Measurements from ENCODE around the gene CTRL.

The CTRL gene

DNA sequence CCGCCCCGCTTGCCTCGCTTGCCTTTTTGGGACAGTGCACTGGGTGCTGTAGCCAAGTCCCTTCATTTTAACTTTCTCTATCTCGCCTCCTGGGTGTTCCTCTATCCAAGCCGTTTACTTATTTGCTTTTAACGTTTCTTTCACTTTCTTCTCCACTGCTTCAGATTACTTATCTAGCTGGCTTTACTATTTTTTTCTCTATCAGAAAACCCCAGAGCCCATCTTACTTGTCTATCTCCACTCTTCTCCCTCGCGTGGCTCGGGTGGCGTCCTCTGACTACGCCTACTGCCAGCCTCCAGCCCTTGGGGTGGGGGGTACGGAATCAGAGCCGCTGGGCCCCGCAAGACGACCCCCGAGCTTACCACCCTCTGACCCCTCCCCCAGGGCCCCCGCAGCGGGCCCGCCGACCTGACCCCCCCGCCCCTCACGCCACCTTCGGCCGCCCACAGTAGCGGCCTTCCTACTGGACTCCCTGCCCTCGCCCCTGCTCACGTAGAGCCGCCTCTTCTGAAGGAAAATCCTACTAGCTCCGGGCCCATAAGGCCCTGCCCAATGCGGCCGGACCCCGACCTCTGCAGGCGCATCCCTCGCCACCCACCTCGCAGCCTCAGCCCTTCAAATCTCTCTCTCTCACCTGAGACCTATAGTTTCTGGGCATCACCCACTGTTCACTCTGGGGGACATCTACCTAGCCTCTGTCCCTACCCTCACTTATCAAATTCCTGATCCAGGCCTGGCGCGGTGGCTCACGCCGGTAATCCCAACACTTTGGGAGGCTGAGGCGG, 37.8 kb upstream of the CTRL start:
- H3K27me3 ChIP-seq = no peaks in the 10 kb centered on the region
- H4K20me1 ChIP-seq = peaks cover 5 to 30% (median 19%) of the 10 kb centered on the region in 11 experiments; a peak in 15 of 22 replicates
- peak overlapping the region; percentile 75 to 99 (median 96) for H3K4me2 ChIP-seq
- no peaks in the 10 kb centered on the region for H3K9me3 ChIP-seq (replicated peaks in 1 of 11)
- H3K4me3 ChIP-seq = peak overlapping the region; percentile 72 to 93 (median 84); a peak in 19 of 20 replicates
- TF ChIP-seq Cebpa-rat (IDR thresholded peaks at IDR 0.05) = no peak
- H3K4me1 ChIP-seq = peaks cover 24 to 44% (median 40%) of the 10 kb centered on the region in 10 experiments
- H3K9ac ChIP-seq = peak overlapping the region; percentile 82 to 93 (median 89); a peak in 17 of 22 replicates
- no peaks in the 10 kb centered on the region for H3K36me3 ChIP-seq
- H3K27ac ChIP-seq = peak overlapping the region in 6 of 11 experiments; percentile 78 to 86 (median 82); a peak in 13 of 22 replicates

DNA sequence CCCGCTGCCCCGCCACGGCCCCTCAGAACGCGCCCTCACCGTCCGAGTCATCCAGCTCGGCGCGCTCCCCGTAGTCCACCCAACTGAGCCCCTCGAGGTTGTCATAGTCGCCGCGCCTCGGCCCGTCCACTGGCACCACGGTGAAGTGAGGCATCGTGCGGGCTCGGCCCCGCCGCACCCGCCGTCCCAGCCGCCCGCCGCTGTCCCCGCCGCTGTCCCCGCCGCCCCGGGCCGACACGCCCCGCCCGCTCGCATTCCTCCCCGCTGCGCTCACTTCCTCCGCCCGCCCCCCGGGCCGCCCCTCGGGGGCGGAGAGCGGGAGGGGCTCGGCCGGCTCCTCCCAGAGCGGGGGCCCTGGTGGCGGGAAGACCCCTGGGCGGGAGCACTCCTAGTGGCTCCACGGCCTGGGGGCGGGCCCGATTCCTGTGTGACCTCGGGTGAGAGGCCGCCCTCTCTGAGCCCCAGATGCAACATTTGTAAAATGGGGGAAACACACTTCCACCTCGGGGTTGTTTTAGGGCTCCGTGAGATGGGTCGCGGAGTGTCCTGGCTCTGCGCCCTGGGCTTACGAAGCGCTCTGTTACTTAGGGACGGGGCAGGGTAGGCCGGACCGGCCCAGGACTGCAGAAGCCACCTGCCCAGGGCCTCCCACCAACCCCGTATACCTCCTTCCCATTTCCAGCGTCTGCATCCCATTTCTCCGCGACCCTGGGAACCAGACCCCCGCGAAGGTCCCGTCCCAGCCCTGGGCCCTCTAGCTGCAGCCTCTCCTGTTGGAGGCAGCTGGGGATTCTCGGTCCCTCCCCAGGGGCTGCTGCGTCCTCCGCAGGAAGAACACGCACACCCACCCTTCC, 37.0 kb upstream of the CTRL start, which contains the start of gene SLC12A4:
TSS of gene SLC12A4 (minus strand) at position 238 of the 854 bp plus-strand sequence. CDS start at position 154, 84 bp downstream.
- H3K4me1 ChIP-seq = peaks cover 24 to 52% (median 43%) of the 10 kb centered on the region in 10 experiments
- H3K36me3 ChIP-seq = peaks cover 0 to 6% (median 0%) of the 10 kb centered on the region in 11 experiments; a peak in 7 of 22 replicates
- peak within 1 kb of the TSS; percentile 68 to 94 (median 84); a peak in 21 of 22 replicates for H3K27ac ChIP-seq
- H3K27me3 ChIP-seq = no peaks in the 10 kb centered on the region
- peak within 1 kb of the TSS; percentile 82 to 93 (median 89) for H3K9ac ChIP-seq
- H3K4me2 ChIP-seq = peak within 1 kb of the TSS; percentile 75 to 99 (median 96)
- H3K4me3 ChIP-seq = peak within 1 kb of the TSS; percentile 72 to 93 (median 84)
- TF ChIP-seq Cebpa-rat (IDR thresholded peaks at IDR 0.05) = no peak
- H4K20me1 ChIP-seq = peaks cover 5 to 38% (median 20%) of the 10 kb centered on the region in 11 experiments; a peak in 15 of 22 replicates
- H3K9me3 ChIP-seq (replicated peaks in 1 of 11) = no peaks in the 10 kb centered on the region

DNA sequence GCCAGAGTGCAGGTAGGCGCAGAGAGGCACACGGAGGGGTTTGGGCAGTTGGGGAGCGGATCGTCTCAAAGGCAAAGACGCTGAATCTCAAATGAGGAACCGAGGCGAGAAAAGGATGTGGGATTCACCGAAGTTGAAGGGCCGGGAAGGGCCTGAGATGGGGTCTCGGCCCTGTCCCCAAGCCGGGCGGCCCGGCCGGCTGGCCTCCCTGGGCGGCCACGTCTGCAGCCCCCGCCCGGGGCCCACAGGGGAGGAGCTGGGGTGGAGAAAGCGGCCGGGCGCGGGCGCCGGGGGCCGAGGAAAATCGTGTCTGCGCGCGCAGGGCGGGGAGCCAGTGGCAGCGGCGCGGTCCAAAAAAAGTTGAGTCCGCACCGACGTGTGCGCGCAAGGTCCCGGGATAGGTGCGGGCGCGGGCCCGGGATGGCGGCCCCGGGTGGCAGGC, 36.3 kb upstream of the CTRL start:
- Histone ChIP-seq H3K27ac (peak overlapping the region; percentile 68 to 94 (median 84); a peak in 21 of 22 replicates), H3K4me1 (peaks cover 24 to 54% (median 43%) of the 10 kb centered on the region in 10 experiments), H3K27me3 (no peaks in the 10 kb centered on the region), H3K4me2 (peak overlapping the region; percentile 75 to 99 (median 96)), H3K36me3 (peaks cover 0 to 12% (median 6%) of the 10 kb centered on the region in 11 experiments; a peak in 13 of 22 replicates), H3K9me3 (replicated peaks in 1 of 11) (no peaks in the 10 kb centered on the region), H3K9ac (peak overlapping the region; percentile 82 to 93 (median 89)), H4K20me1 (peaks cover 5 to 44% (median 20%) of the 10 kb centered on the region in 11 experiments; a peak in 15 of 22 replicates), H3K4me3 (peak overlapping the region; percentile 72 to 93 (median 84))
- TF ChIP-seq Cebpa-rat (IDR thresholded peaks at IDR 0.05) = no peak

GRCh38 chr16:67967183-67967957, 35.7 kb upstream of the CTRL start:
- Histone ChIP-seq H3K4me1 (peaks cover 24 to 54% (median 43%) of the 10 kb centered on the region in 10 experiments), H3K4me3 (peak overlapping the region; percentile 72 to 93 (median 84)), H3K4me2 (peak overlapping the region; percentile 75 to 99 (median 96)), H4K20me1 (peaks cover 5 to 44% (median 20%) of the 10 kb centered on the region in 11 experiments; a peak in 15 of 22 replicates), H3K9ac (peak overlapping the region; percentile 82 to 93 (median 89)), H3K27ac (peak overlapping the region; percentile 68 to 94 (median 84); a peak in 21 of 22 replicates), H3K36me3 (peaks cover 0 to 18% (median 12%) of the 10 kb centered on the region in 11 experiments; a peak in 15 of 22 replicates), H3K9me3 (replicated peaks in 1 of 11) (no peaks in the 10 kb centered on the region), H3K27me3 (no peaks in the 10 kb centered on the region)
- no peak for TF ChIP-seq Cebpa-rat (IDR thresholded peaks at IDR 0.05)

DNA sequence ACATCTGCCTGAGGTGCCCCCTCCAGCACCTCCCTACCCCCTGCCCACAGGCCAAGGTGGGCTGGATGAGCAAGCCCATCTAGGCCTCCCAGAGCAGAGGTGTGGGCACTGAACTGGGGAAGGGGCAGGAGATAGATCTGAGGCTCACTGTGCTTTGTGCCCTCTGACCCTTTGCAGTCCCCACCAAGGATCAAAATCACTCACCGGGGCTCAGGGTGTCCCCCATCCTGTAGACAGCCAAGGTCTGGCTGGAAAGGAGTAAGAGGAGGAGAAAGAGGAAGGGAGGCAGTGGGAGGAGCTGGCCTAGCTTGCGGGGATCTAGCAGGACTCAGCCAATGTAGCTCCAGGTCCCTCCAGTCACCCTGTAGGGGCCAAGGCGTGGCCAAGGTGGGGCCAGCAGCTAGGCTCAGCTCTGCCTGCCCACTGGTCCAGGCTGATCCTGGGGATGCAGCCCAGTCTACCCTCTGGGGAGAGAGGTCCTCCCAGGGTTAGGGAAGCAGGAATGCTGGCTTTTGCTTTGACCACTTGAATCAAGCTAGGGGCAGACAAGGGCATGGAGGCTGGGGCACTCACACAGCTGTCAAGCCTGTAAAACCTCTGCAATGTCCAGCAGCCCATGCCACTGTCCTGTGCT, 35.0 kb upstream of the CTRL start:
- H3K27ac ChIP-seq = no peak overlapping the region; a peak in 1 of 22 replicates
- H3K4me1 ChIP-seq = peaks cover 24 to 54% (median 43%) of the 10 kb centered on the region in 10 experiments
- H3K9me3 ChIP-seq (replicated peaks in 1 of 11) = no peaks in the 10 kb centered on the region
- TF ChIP-seq Cebpa-rat (IDR thresholded peaks at IDR 0.05) = no peak
- H3K9ac ChIP-seq = peak overlapping the region in 7 of 11 experiments; percentile 59 to 93 (median 87); a peak in 11 of 22 replicates
- peak overlapping the region; percentile 75 to 99 (median 96) for H3K4me2 ChIP-seq
- H3K36me3 ChIP-seq = peaks cover 0 to 25% (median 19%) of the 10 kb centered on the region in 11 experiments; a peak in 15 of 22 replicates
- no peaks in the 10 kb centered on the region for H3K27me3 ChIP-seq
- peak overlapping the region in 8 of 10 experiments; percentile 72 to 93 (median 86); a peak in 10 of 20 replicates for H3K4me3 ChIP-seq
- peaks cover 5 to 46% (median 20%) of the 10 kb centered on the region in 11 experiments; a peak in 15 of 22 replicates for H4K20me1 ChIP-seq

DNA sequence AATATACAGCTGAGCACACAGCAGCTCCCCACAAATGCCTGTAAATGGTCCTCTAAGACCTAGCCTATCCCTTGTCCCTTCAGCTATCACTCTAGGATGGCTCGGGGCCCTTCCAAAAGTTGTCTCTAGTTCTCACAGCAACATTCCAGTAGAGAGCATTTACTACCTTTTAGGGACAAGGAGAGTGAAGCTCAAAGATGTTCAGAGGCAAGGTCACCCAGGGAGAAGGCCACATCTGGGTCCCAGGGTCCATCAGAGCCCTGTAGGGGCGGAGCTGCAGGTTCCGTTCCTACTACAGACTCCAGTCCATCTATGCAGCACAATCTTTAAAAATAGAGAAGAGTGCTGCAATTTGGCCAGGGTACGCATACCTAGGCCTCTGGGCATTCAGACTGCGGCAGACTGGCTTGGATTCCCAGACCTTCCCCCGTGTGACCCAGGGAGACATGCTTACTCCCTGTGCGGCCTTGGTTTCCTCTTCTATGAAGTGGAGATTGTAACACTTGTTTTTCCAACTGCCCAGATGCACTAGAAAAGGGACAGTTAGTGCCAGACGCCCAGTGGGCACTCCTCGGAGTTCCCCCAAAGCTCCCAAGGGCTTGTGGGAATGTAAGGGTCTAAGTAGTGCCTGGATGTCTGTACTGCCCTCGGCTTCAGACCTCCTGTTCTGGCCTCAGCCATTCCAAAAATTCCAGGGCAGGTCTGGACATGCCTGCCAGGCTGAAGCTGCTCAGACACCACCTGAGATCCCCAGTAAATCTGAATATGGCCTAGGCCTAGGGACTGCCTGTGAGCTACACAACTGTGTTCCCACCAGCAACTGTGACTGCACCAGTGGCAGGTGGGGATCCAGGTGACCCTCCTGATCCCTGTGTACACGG, 34.2 kb upstream of the CTRL start:
- Histone ChIP-seq H3K4me2 (peak overlapping the region; percentile 75 to 99 (median 96)), H3K27ac (no peak overlapping the region; a peak in 1 of 22 replicates), H3K9ac (peak overlapping the region in 4 of 11 experiments; percentile 42 to 85 (median 54); a peak in 6 of 22 replicates), H4K20me1 (peaks cover 5 to 53% (median 20%) of the 10 kb centered on the region in 11 experiments; a peak in 15 of 22 replicates), H3K27me3 (no peaks in the 10 kb centered on the region), H3K4me3 (no peak overlapping the region; a peak in 1 of 20 replicates), H3K36me3 (peaks cover 7 to 33% (median 26%) of the 10 kb centered on the region in 11 experiments; a peak in 17 of 22 replicates), H3K4me1 (peaks cover 24 to 54% (median 43%) of the 10 kb centered on the region in 10 experiments), H3K9me3 (replicated peaks in 1 of 11) (no peaks in the 10 kb centered on the region)
- TF ChIP-seq Cebpa-rat (IDR thresholded peaks at IDR 0.05) = no peak

Data from BLaER1 treated with 17β-estradiol and CSF1 and Interleukin-3, amounts not matched to agents 10 nM and 100 nM (cell line).